HFFc6 (cell line): ENCODE results near the gene IRF8. TPM values are rescaled to one million over a fixed set of nuclear protein-coding genes. Genes with fewer than 3 reads are reported as not detected.

ENCODE experiments used
- DNase-seq: peaks from one replicate; pipeline ENCODE4 v3.0.0-alpha.2; 2018
- H3K27ac Mint-ChIP-seq: 2 replicates; pipeline ENCODE4 v1.8.0; 2020; ENCODE audit warnings: mild to moderate bottlenecking, mixed read lengths
- H3K27me3 Mint-ChIP-seq: 2 replicates; pipeline ENCODE4 v1.8.0; 2021; ENCODE audit warnings: mild to moderate bottlenecking, moderate library complexity, mixed read lengths; ENCODE audit not compliant: insufficient read depth
- H3K36me3 Mint-ChIP-seq: 2 replicates; pipeline ENCODE4 v1.8.0; 2021; ENCODE audit warnings: low read depth, mixed read lengths
- H3K4me1 Mint-ChIP-seq: 2 replicates; pipeline ENCODE4 v1.8.0; 2020; ENCODE audit warnings: low read depth, mixed read lengths
- H3K4me3 Mint-ChIP-seq: 2 replicates; pipeline ENCODE4 v1.8.0; 2020; ENCODE audit warnings: mild to moderate bottlenecking, moderate library complexity, mixed read lengths
- H3K9me3 Mint-ChIP-seq: 2 replicates; pipeline ENCODE4 v1.8.0; 2020; ENCODE audit warnings: mild to moderate bottlenecking, mixed read lengths
- total RNA-seq, 6 experiments: library from RNA; stranded (reverse); fragmentation: NEBNext Ultra II Directional; extraction: Animal tissue kit (Norgen Biotek cat#: 25700); gene quantifications; 2 replicates in 1 of 6; 3 replicates in 5 of 6; pipeline ENCODE4 v1.2.3, GENCODE V29; 2021
- TF ChIP-seq, protein P1 (sequence below): fragments of 200-600 bp; sonication (generic); IDR thresholded peaks from 2 replicates; pipeline ENCODE4 v1.5.0; 2021; ENCODE audit warnings: antibody characterized with exemption, mild to moderate bottlenecking

IRF8 gene
- total RNA-seq, 6 experiments from 2014 or later: not detected

DNA sequence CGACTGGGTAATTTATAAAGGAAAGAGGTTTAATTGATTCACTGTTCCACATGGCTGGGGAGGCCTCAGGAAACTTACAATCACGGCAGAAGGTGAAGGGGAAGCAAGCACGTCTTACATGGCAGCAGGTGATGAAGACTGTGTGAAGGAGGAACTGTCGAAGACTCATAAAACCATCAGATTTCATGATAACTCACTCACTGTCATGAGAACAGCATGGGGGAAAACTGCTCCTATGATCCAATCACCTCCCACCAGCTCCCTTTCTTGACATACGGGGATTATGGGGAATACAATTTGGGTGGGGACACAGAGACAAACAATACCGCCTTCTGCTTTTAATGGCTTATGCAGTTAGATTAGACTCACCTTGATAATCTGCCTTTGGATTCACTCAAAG is 19.4 kb upstream of the IRF8 start:
- Mint-ChIP-seq H3K4me3 (no peak overlapping the region), H3K27me3 (peaks cover 54% of the 10 kb centered on the region), H3K9me3 (no peaks in the 10 kb centered on the region), H3K4me1 (peaks cover 10% of the 10 kb centered on the region), H3K27ac (no peak overlapping the region), H3K36me3 (no peaks in the 10 kb centered on the region)
- DNase-seq: no peak
- TF ChIP-seq, protein P1, sequence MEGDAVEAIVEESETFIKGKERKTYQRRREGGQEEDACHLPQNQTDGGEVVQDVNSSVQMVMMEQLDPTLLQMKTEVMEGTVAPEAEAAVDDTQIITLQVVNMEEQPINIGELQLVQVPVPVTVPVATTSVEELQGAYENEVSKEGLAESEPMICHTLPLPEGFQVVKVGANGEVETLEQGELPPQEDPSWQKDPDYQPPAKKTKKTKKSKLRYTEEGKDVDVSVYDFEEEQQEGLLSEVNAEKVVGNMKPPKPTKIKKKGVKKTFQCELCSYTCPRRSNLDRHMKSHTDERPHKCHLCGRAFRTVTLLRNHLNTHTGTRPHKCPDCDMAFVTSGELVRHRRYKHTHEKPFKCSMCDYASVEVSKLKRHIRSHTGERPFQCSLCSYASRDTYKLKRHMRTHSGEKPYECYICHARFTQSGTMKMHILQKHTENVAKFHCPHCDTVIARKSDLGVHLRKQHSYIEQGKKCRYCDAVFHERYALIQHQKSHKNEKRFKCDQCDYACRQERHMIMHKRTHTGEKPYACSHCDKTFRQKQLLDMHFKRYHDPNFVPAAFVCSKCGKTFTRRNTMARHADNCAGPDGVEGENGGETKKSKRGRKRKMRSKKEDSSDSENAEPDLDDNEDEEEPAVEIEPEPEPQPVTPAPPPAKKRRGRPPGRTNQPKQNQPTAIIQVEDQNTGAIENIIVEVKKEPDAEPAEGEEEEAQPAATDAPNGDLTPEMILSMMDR: no peak

DNA sequence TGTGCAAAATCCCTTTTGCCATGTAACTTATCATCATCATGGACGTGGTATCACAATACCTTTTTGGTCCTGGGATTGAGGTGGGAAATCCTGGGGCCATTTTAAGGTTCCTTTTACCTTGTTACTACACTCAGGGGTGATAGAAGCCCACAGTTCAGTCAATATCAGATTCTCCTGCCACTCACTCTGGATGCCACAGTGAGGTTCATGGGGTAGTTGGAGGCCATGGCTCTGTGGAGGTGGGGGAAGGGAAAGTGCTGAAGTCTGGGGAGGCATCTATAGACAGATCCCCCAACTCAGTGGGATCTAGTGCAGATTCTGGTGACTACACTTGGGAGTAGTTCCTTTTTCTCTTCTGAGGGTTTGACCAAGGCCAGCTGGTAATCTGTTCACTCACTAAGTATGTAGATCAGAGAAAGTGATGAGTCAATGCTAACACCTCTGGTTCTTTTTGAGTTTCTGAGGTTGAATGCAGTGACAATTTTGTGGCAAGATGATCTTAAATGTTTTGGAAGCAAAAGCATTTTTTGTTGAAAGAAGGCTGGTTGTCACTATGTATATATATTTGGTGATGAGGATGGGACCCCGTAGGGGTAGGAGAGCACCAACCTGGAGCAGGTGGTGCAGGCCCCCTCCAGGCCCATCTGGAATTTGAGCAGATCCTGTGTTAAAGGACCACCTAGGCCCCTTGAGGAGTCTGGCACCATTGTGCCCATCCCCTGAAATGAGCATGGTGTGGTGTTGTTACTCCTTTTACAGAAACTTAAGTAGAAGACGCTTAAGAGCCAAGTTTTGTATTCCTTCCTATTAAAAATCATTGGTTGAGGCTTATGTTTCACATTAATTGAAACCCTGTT is 18.8 kb upstream of the IRF8 start:
- no peak overlapping the region for H3K4me3 Mint-ChIP-seq
- TF ChIP-seq, protein P1: no peak
- H3K4me1 Mint-ChIP-seq: peaks cover 10% of the 10 kb centered on the region
- no peak overlapping the region for H3K27ac Mint-ChIP-seq
- no peaks in the 10 kb centered on the region for H3K36me3 Mint-ChIP-seq
- peaks cover 57% of the 10 kb centered on the region for H3K27me3 Mint-ChIP-seq
- DNase-seq: no peak
- no peaks in the 10 kb centered on the region for H3K9me3 Mint-ChIP-seq

- DNase-seq: no peak
- TF ChIP-seq, protein P1: no peak
- H3K9me3 Mint-ChIP-seq: no peaks in the 10 kb centered on the region
- peaks cover 50% of the 10 kb centered on the region for H3K27me3 Mint-ChIP-seq
- no peak overlapping the region for H3K27ac Mint-ChIP-seq
- peaks cover 10% of the 10 kb centered on the region for H3K4me1 Mint-ChIP-seq
- no peaks in the 10 kb centered on the region for H3K36me3 Mint-ChIP-seq
- no peak overlapping the region for H3K4me3 Mint-ChIP-seq
Measured at GRCh38 chr16:85880861-85881260, 18.1 kb upstream of the IRF8 start.

DNA sequence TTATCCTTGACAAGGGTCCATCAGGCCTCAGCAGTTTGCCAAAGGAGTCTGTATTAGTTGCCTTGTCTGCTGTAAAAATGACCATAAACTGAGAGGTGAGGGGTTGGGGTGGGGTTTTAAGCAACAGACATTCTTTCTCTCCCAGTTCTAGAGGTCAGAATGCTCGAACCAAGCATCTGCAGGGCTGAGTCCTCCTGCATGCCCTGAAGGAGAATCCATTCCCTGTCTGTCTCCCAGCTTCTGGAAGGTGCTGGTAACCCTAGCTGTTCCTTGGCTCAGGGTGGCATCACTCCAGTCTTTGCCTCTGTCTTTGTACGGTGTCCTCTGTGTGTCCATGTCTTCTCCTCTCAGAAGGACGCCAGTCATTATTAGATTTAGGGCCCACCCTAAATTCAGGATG is 17.5 kb upstream of the IRF8 start:
- no peak for DNase-seq
- no peak overlapping the region for H3K4me3 Mint-ChIP-seq
- H3K27ac Mint-ChIP-seq: no peak overlapping the region
- H3K27me3 Mint-ChIP-seq: peaks cover 48% of the 10 kb centered on the region
- H3K9me3 Mint-ChIP-seq: no peaks in the 10 kb centered on the region
- TF ChIP-seq, protein P1: no peak
- peaks cover 10% of the 10 kb centered on the region for H3K4me1 Mint-ChIP-seq
- H3K36me3 Mint-ChIP-seq: no peaks in the 10 kb centered on the region

DNA sequence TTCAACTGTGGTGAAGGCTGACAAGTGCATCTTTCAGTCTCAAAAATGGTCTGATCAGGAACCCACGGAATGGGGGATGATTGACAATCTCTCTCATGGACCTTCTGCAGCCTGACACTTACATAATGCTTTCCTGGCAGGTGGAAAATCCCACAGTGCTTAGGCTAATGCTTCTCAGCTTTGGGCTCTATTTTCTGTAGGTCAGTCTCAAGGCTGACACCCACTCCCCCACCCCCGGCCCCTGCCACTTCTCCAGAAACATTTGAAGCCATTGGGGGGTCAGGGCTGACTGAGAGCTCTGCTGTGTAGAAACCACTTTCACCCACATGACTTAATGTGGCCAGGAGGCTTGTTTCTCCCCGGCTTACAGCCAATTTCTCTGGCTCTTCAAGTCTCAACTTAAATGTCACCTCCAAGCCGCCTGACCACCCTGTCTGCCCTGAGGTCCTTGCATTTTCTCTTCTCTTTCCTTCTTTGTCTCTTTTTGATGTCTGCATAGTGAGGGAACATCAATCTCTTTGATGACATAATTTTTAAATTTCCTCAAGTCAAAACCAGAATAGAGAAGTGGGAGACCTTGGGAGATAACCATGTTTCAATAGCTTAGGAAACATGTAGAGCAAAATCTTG is 16.7 kb upstream of the IRF8 start:
- peaks cover 50% of the 10 kb centered on the region for H3K27me3 Mint-ChIP-seq
- H3K4me1 Mint-ChIP-seq: peaks cover 10% of the 10 kb centered on the region
- no peak overlapping the region for H3K4me3 Mint-ChIP-seq
- no peaks in the 10 kb centered on the region for H3K36me3 Mint-ChIP-seq
- DNase-seq: no peak
- no peaks in the 10 kb centered on the region for H3K9me3 Mint-ChIP-seq
- no peak overlapping the region for H3K27ac Mint-ChIP-seq
- TF ChIP-seq, protein P1: no peak
